Gastroesophageal sphincter (tissue), 3 donors: ENCODE measurements around the gene TFR2.

ENCODE experiments used
- CTCF ChIP-seq, 4 experiments: fragments of 200-600 bp in 2 of 4; fragments of 450-650 bp in 2 of 4; sonication (generic) in 1 of 4; IDR thresholded peaks; one replicate each; pipeline ENCODE4 v1.5.1; 2017 to 2019; ENCODE audit warnings: antibody characterized with exemption in 4 of 4, mild to moderate bottlenecking in 2 of 4, moderate library complexity in 2 of 4
- POLR2A ChIP-seq, 2 donors: fragments of 450-650 bp; IDR thresholded peaks; one replicate each; pipeline ENCODE4 v1.6.1; 2017; ENCODE audit warnings: antibody characterized with exemption in 2 of 2, mild to moderate bottlenecking in 2 of 2, moderate library complexity in 1 of 2
- POLR2AphosphoS5 ChIP-seq: sonication (generic); formaldehyde crosslinking; IDR thresholded peaks from one replicate; pipeline ENCODE4 v1.6.1; 2017; ENCODE audit warnings: antibody characterized with exemption

DNA sequence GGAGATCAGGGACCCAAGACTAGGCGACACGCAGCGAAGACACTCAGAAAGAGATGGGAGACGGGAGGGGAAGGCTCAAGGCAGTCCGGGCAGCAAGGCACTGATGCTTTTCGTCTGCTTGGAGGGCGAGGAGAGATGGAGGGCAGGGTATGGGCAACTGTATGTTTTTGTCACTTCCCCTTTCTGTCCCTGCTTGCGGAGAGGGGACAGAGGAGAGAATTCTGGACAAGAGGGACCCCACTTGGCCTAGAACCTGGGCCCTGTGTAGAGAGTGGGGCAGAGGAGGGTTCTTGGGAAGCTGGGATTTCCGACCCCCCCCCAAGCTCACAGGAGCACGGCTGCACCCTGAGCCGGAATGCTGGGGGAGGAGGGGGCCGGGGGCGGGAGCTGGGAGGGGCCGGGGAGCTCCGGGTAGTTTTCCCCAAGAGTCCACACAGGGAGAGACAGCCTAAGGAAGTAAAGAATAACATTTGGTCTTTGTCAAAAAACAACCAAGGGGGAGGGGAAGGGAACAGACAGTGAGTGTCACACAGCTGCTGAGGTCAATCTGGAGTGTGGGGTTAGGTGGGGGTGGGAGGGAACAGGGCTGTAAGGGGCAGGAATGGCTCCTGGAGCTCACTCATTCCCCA is 57.2 kb downstream of the TFR2 start:
- TF ChIP-seq CTCF (IDR thresholded peaks at IDR 0.05), result no peak
- TF ChIP-seq POLR2A (IDR thresholded peaks at IDR 0.05), result no peak
- no peak for TF ChIP-seq POLR2AphosphoS5
